PFSK-1 (cell line): ENCODE measurements around the gene PTPN21.

ENCODE experiments used
- POLR2AphosphoS5 ChIP-seq: IDR thresholded peaks from 2 replicates; pipeline ENCODE4 v1.6.1; 2012; ENCODE audit warnings: low read depth, mild to moderate bottlenecking, control low read depth, low read length, moderate library complexity
- REST ChIP-seq, 2 experiments: IDR thresholded peaks; 2 replicates each; pipeline versions ENCODE4 v1.6.1 to v1.8.0; 2011 to 2012; ENCODE audit warnings: low read depth in 2 of 2, low read length in 2 of 2, control low read depth in 1 of 2, inconsistent platforms in 1 of 2, mild to moderate bottlenecking in 1 of 2, moderate library complexity in 1 of 2; ENCODE audit not compliant: insufficient read depth in 1 of 2
- SIN3A ChIP-seq: IDR thresholded peaks from 2 replicates; pipeline ENCODE4 v1.6.1; 2012; ENCODE audit warnings: mild to moderate bottlenecking, low read length, moderate library complexity, borderline replicate concordance; ENCODE audit not compliant: insufficient read depth
- TAF1 ChIP-seq: IDR thresholded peaks from 2 replicates; pipeline ENCODE4 v1.6.1; 2012; ENCODE audit warnings: low read length, control low read depth, borderline replicate concordance; ENCODE audit not compliant: insufficient read depth

GRCh38 chr14:88515499-88516221 lies 39.1 kb downstream of the PTPN21 start:
- TF ChIP-seq TAF1 (no peak), SIN3A (no peak), POLR2AphosphoS5 (no peak), REST (IDR thresholded peaks at IDR 0.05; ENCODE audit: insufficient read depth in 1 of 2, low read depth in 2 of 2, low read length in 2 of 2) (no peak)
